ENCODE data around the gene LRRC32. TPM values are rescaled to one million over a fixed set of nuclear protein-coding genes. Genes with fewer than 3 reads are reported as not detected.

LRRC32 gene
- total and polyA plus RNA-seq, 2 experiments from 2014 or later, result 4.0 to 7.9 TPM

GRCh38 chr11:76685237-76685636 lies 14.7 kb upstream of the LRRC32 start:
- no peaks in the 10 kb centered on the region for H4K20me1 ChIP-seq (ENCODE audit: insufficient read depth)
- in situ Hi-C loops (cut with MboI), result no loop called here
- H2AFZ ChIP-seq, result no peak overlapping the region
- no peaks in the 10 kb centered on the region for H3K9me3 ChIP-seq (ENCODE audit: low read depth)
- H3K27me3 ChIP-seq (replicated peaks; ENCODE audit: insufficient read depth), result no peaks in the 10 kb centered on the region; the same call in 1 of the 2 replicates
- no peaks in the 10 kb centered on the region for H3K79me2 ChIP-seq (ENCODE audit: insufficient read depth)
- TF ChIP-seq EZH2 (IDR thresholded peaks at IDR 0.05; ENCODE audit: insufficient read depth, poor library complexity, severe bottlenecking) (no peak), EZH2phosphoT487 (IDR thresholded peaks at IDR 0.05; ENCODE audit: insufficient read depth, low read depth) (no peak)
- 57 to 62% methylated on average over 9 of the region's 9 CpGs for WGBS, 2 experiments (ENCODE audit: low coverage in 1 of 2, low lambda C conversion rate in 2 of 2, missing lambda C conversion rate in 2 of 2)
- no peaks in the 10 kb centered on the region for H3F3A ChIP-seq (ENCODE audit: insufficient read depth)
- H3K36me3 ChIP-seq (ENCODE audit: low read depth), result no peaks in the 10 kb centered on the region
- no peak for DNase-seq
- no peak overlapping the region for H3K9ac ChIP-seq
- H3K4me1 ChIP-seq (ENCODE audit: insufficient read depth), result no peaks in the 10 kb centered on the region
- no peaks in the 10 kb centered on the region for H3K9me2 ChIP-seq (ENCODE audit: insufficient read depth)
- H3K4me2 ChIP-seq (ENCODE audit: unreplicated experiment), result no peak overlapping the region
- H3K27ac ChIP-seq, result no peak overlapping the region
- no peak overlapping the region for H3K4me3 ChIP-seq

GRCh38 chr11:76684516-76684915 lies 14.0 kb upstream of the LRRC32 start:
- no peak for TF ChIP-seq EZH2phosphoT487 (IDR thresholded peaks at IDR 0.05; ENCODE audit: insufficient read depth, low read depth)
- no peak for TF ChIP-seq EZH2 (IDR thresholded peaks at IDR 0.05; ENCODE audit: insufficient read depth, poor library complexity, severe bottlenecking)
- H3K9me2 ChIP-seq (ENCODE audit: insufficient read depth), result no peaks in the 10 kb centered on the region
- H3F3A ChIP-seq (ENCODE audit: insufficient read depth), result no peaks in the 10 kb centered on the region
- H3K4me2 ChIP-seq (ENCODE audit: unreplicated experiment), result no peak overlapping the region
- H3K4me1 ChIP-seq (ENCODE audit: insufficient read depth), result no peaks in the 10 kb centered on the region
- WGBS, 2 experiments (ENCODE audit: low coverage in 1 of 2, low lambda C conversion rate in 2 of 2, missing lambda C conversion rate in 2 of 2), result 87 to 90% methylated on average over 5 of the region's 5 CpGs
- no peak overlapping the region for H3K9ac ChIP-seq
- H3K27me3 ChIP-seq (replicated peaks; ENCODE audit: insufficient read depth), result no peaks in the 10 kb centered on the region; the same call in 1 of the 2 replicates
- H3K9me3 ChIP-seq (ENCODE audit: low read depth), result no peaks in the 10 kb centered on the region
- no peaks in the 10 kb centered on the region for H3K79me2 ChIP-seq (ENCODE audit: insufficient read depth)
- no peaks in the 10 kb centered on the region for H4K20me1 ChIP-seq (ENCODE audit: insufficient read depth)
- in situ Hi-C loops (cut with MboI), result loop anchor here (5.0 kb wide), 1 partner anchor 92 kb away; no protein-coding TSS in a partner anchor
- H2AFZ ChIP-seq, result no peak overlapping the region
- no peaks in the 10 kb centered on the region for H3K36me3 ChIP-seq (ENCODE audit: low read depth)
- no peak for DNase-seq
- H3K27ac ChIP-seq, result no peak overlapping the region
- H3K4me3 ChIP-seq, result no peak overlapping the region

- Histone ChIP-seq H3K4me1 (ENCODE audit: insufficient read depth) (no peaks in the 10 kb centered on the region), H3K36me3 (ENCODE audit: low read depth) (no peaks in the 10 kb centered on the region), H3K27ac (no peak overlapping the region), H3F3A (ENCODE audit: insufficient read depth) (no peaks in the 10 kb centered on the region), H4K20me1 (ENCODE audit: insufficient read depth) (no peaks in the 10 kb centered on the region), H3K4me2 (ENCODE audit: unreplicated experiment) (no peak overlapping the region), H3K4me3 (no peak overlapping the region), H3K79me2 (ENCODE audit: insufficient read depth) (no peaks in the 10 kb centered on the region), H2AFZ (no peak overlapping the region), H3K9me2 (ENCODE audit: insufficient read depth) (no peaks in the 10 kb centered on the region), H3K9ac (no peak overlapping the region), H3K9me3 (ENCODE audit: low read depth) (no peaks in the 10 kb centered on the region), H3K27me3 (replicated peaks; ENCODE audit: insufficient read depth) (no peaks in the 10 kb centered on the region; the same call in 1 of the 2 replicates)
- DNase-seq, result no peak
- in situ Hi-C loops (cut with MboI), result loop anchor here (5.0 kb wide), 1 partner anchor 91 kb away; no protein-coding TSS in a partner anchor
- 77 to 88% methylated on average over 7 of the region's 7 CpGs for WGBS, 2 experiments (ENCODE audit: low coverage in 1 of 2, low lambda C conversion rate in 2 of 2, missing lambda C conversion rate in 2 of 2)
- no peak for TF ChIP-seq EZH2phosphoT487 (IDR thresholded peaks at IDR 0.05; ENCODE audit: insufficient read depth, low read depth)
- TF ChIP-seq EZH2 (IDR thresholded peaks at IDR 0.05; ENCODE audit: insufficient read depth, poor library complexity, severe bottlenecking), result no peak
These were observed 12.9 kb upstream of the LRRC32 start for GRCh38 chr11:76683161-76684095.

GRCh38 chr11:76682684-76683083 lies 12.1 kb upstream of the LRRC32 start:
- H2AFZ ChIP-seq, result no peak overlapping the region
- H3K9ac ChIP-seq, result no peak overlapping the region
- H3K9me3 ChIP-seq (ENCODE audit: low read depth), result no peaks in the 10 kb centered on the region
- H3K9me2 ChIP-seq (ENCODE audit: insufficient read depth), result no peaks in the 10 kb centered on the region
- TF ChIP-seq EZH2phosphoT487 (IDR thresholded peaks at IDR 0.05; ENCODE audit: insufficient read depth, low read depth), result no peak
- no peak for TF ChIP-seq EZH2 (IDR thresholded peaks at IDR 0.05; ENCODE audit: insufficient read depth, poor library complexity, severe bottlenecking)
- H3K27me3 ChIP-seq (replicated peaks; ENCODE audit: insufficient read depth), result no peaks in the 10 kb centered on the region; the same call in 1 of the 2 replicates
- 84 to 86% methylated on average over 2 of the region's 2 CpGs for WGBS, 2 experiments (ENCODE audit: low coverage in 1 of 2, low lambda C conversion rate in 2 of 2, missing lambda C conversion rate in 2 of 2)
- no peak overlapping the region for H3K4me2 ChIP-seq (ENCODE audit: unreplicated experiment)
- H3K79me2 ChIP-seq (ENCODE audit: insufficient read depth), result no peaks in the 10 kb centered on the region
- H4K20me1 ChIP-seq (ENCODE audit: insufficient read depth), result no peaks in the 10 kb centered on the region
- H3K27ac ChIP-seq, result no peak overlapping the region
- in situ Hi-C loops (cut with MboI), result loop anchor here (5.0 kb wide), 1 partner anchor 90 kb away; no protein-coding TSS in a partner anchor
- no peaks in the 10 kb centered on the region for H3F3A ChIP-seq (ENCODE audit: insufficient read depth)
- no peaks in the 10 kb centered on the region for H3K4me1 ChIP-seq (ENCODE audit: insufficient read depth)
- no peaks in the 10 kb centered on the region for H3K36me3 ChIP-seq (ENCODE audit: low read depth)
- no peak overlapping the region for H3K4me3 ChIP-seq
- DNase-seq, result no peak

Data from GM23248 (cell line).